IMR-90 (cell line): ENCODE data around the gene MYH6. TPM values are rescaled to one million over a fixed set of nuclear protein-coding genes. Genes with fewer than 3 reads are reported as not detected.

Experiments
- ATAC-seq: fragments of 200-7000 bp; cut with Tn5 transposase; 2 replicates; pipeline ENCODE4 v1.9.1; 2020; ENCODE audit warnings: low read depth, mild to moderate bottlenecking, moderate library complexity
- BruUV-seq: library from RNA; stranded (reverse); fragments of 400-500 nt; replicated peaks from 2 replicates; lab custom pipeline; 2021; lab: Mats Ljungman, UMichigan
- CTCF ChIA-PET: fragments of 300-600 bp; formaldehyde crosslinking; extraction: SDS; loops from one replicate; lab custom pipeline; 2021; ENCODE audit warnings: antibody characterized with exemption; lab: Yijun Ruan, JAX
- POLR2A ChIA-PET: fragments of 300-600 bp; sonication (Branson Sonifier 250); formaldehyde crosslinking; loops from one replicate; lab custom pipeline; 2022; ENCODE audit warnings: antibody characterized with exemption; ENCODE audit not compliant: unreplicated experiment; lab: Charles Lee
- DNase-seq: peaks from one replicate; pipeline ENCODE4 v3.0.0; 2013
- H2AFZ ChIP-seq: replicated peaks from 2 replicates; pipeline ENCODE3; 2013; ENCODE audit warnings: low read length, mild to moderate bottlenecking; ENCODE audit not compliant: poor library complexity
- H2AK5ac ChIP-seq: 2 replicates; pipeline ENCODE4 v1.6.1; 2013; ENCODE audit warnings: low read depth, low read length, inconsistent platforms
- H2AK9ac ChIP-seq: replicated peaks from 2 replicates; pipeline ENCODE3; 2013; ENCODE audit warnings: mild to moderate bottlenecking, low read depth, low read length, moderate library complexity; ENCODE audit not compliant: poor library complexity
- H2BK120ac ChIP-seq: 2 replicates; pipeline ENCODE4 v1.6.1; 2013; ENCODE audit warnings: low read depth, low read length, inconsistent platforms
- H2BK15ac ChIP-seq: 3 replicates; pipeline ENCODE4 v1.6.1; 2013; ENCODE audit warnings: low read depth, low read length, inconsistent platforms
- H2BK20ac ChIP-seq: 2 replicates; pipeline ENCODE4 v1.6.1; 2013; ENCODE audit warnings: low read depth, mild to moderate bottlenecking, inconsistent platforms, low read length, moderate library complexity
- H2BK5ac ChIP-seq: 2 replicates; pipeline ENCODE4 v1.6.1; 2013; ENCODE audit warnings: mild to moderate bottlenecking, low read depth, low read length, inconsistent platforms; ENCODE audit not compliant: poor library complexity, severe bottlenecking
- H3K14ac ChIP-seq: replicated peaks from 2 replicates; pipeline ENCODE4 v1.6.1; 2013; ENCODE audit warnings: low read depth, low read length, inconsistent platforms
- H3K18ac ChIP-seq: 2 replicates; pipeline ENCODE4 v1.6.1; 2013; ENCODE audit warnings: low read depth, low read length, control low read depth
- H3K23ac ChIP-seq: 2 replicates; pipeline ENCODE4 v1.6.1; 2013; ENCODE audit warnings: low read depth, low read length, inconsistent platforms
- H3K27ac ChIP-seq: 2 replicates; pipeline ENCODE4 v1.5.1; 2013; ENCODE audit warnings: mild to moderate bottlenecking, control low read depth, low read length; ENCODE audit not compliant: insufficient read depth
- H3K27me3 ChIP-seq: 2 replicates; pipeline ENCODE4 v1.6.1; 2013; ENCODE audit warnings: low read length; ENCODE audit not compliant: control insufficient read depth, insufficient read depth
- H3K36me3 ChIP-seq: 2 replicates; pipeline ENCODE4 v1.6.1; 2013; ENCODE audit warnings: low read length, mixed read lengths; ENCODE audit not compliant: control insufficient read depth, insufficient read depth
- H3K4ac ChIP-seq: 2 replicates; pipeline ENCODE4 v1.6.1; 2013; ENCODE audit warnings: low read depth, low read length, inconsistent platforms
- H3K4me1 ChIP-seq: 2 replicates; pipeline ENCODE4 v1.6.1; 2013; ENCODE audit warnings: low read length, mixed read lengths; ENCODE audit not compliant: control insufficient read depth, insufficient read depth
- H3K4me2 ChIP-seq: 2 replicates; pipeline ENCODE4 v1.6.1; 2013; ENCODE audit warnings: low read depth, mild to moderate bottlenecking, control low read depth, low read length, moderate library complexity
- H3K4me3 ChIP-seq: 2 replicates; pipeline ENCODE4 v1.5.1; 2013; ENCODE audit warnings: low read depth, mild to moderate bottlenecking, control low read depth, low read length, moderate library complexity; ENCODE audit not compliant: insufficient read depth
- H3K56ac ChIP-seq: 2 replicates; pipeline ENCODE4 v1.6.1; 2013; ENCODE audit warnings: low read length, inconsistent platforms; ENCODE audit not compliant: insufficient read depth; ENCODE audit errors: extremely low read depth
- H3K79me1 ChIP-seq, 2 experiments: 2 replicates each; pipeline ENCODE4 v1.6.1; 2013; ENCODE audit warnings: low read length in 2 of 2, inconsistent platforms in 1 of 2, low read depth in 1 of 2
- H3K9ac ChIP-seq: 2 replicates; pipeline ENCODE4 v1.6.1; 2013; ENCODE audit warnings: low read depth, low read length, control low read depth
- H3K9me1 ChIP-seq: 2 replicates; pipeline ENCODE4 v1.6.1; 2013; ENCODE audit warnings: low read length, inconsistent platforms; ENCODE audit not compliant: insufficient read depth
- H3K9me3 ChIP-seq: 2 replicates; pipeline ENCODE4 v1.6.1; 2013; ENCODE audit warnings: low read length; ENCODE audit not compliant: control insufficient read depth, insufficient read depth
- H4K20me1 ChIP-seq: 2 replicates; pipeline ENCODE4 v1.6.1; 2013; ENCODE audit warnings: low read length, inconsistent platforms; ENCODE audit not compliant: insufficient read depth
- H4K5ac ChIP-seq: 2 replicates; pipeline ENCODE4 v1.6.1; 2013; ENCODE audit warnings: mild to moderate bottlenecking, low read depth, low read length, control low read depth
- H4K8ac ChIP-seq, 2 experiments: 2 replicates each; pipeline ENCODE4 v1.6.1; 2013; ENCODE audit warnings: low read depth in 2 of 2, low read length in 2 of 2, control low read depth in 1 of 2, inconsistent platforms in 1 of 2
- H4K91ac ChIP-seq: 2 replicates; pipeline ENCODE4 v1.6.1; 2013; ENCODE audit warnings: low read depth, low read length, inconsistent platforms; ENCODE audit not compliant: insufficient read depth
- BHLHE40 ChIP-seq: fragments of 150-350 bp; IDR thresholded peaks from 2 replicates; pipeline ENCODE4 v1.6.1; 2016; ENCODE audit warnings: mild to moderate bottlenecking, low read depth, low read length
- CHD1 ChIP-seq: IDR thresholded peaks from 2 replicates; pipeline ENCODE4 v1.6.1; 2012; ENCODE audit warnings: low read depth, low read length, improper control_type of control experiment
- FOS ChIP-seq: fragments of 150-350 bp; IDR thresholded peaks from 2 replicates; pipeline ENCODE4 v1.6.1; 2016; ENCODE audit warnings: low read depth, low read length
- MAZ ChIP-seq: IDR thresholded peaks from 2 replicates; pipeline ENCODE4 v1.6.1; 2012; ENCODE audit warnings: low read depth, mild to moderate bottlenecking, low read length, improper control_type of control experiment, moderate library complexity, borderline replicate concordance
- POLR2A ChIP-seq: IDR thresholded peaks from 2 replicates; pipeline ENCODE4 v1.6.1; 2012; ENCODE audit warnings: mild to moderate bottlenecking, low read depth, low read length
- RAD21 ChIP-seq: IDR thresholded peaks from 2 replicates; pipeline ENCODE4 v1.6.1; 2012; ENCODE audit warnings: low read length, improper control_type of control experiment
- RCOR1 ChIP-seq: IDR thresholded peaks from 2 replicates; pipeline ENCODE4 v1.6.1; 2012; ENCODE audit warnings: mild to moderate bottlenecking, low read length, improper control_type of control experiment; ENCODE audit not compliant: insufficient replicate concordance
- RFX5 ChIP-seq: IDR thresholded peaks from 2 replicates; pipeline ENCODE4 v1.8.0; 2012; ENCODE audit warnings: low read depth, mild to moderate bottlenecking, low read length, moderate library complexity
- SMC3 ChIP-seq: fragments of 150-350 bp; IDR thresholded peaks from 2 replicates; pipeline ENCODE4 v1.6.1; 2016; ENCODE audit warnings: low read depth, mild to moderate bottlenecking, antibody characterized with exemption, low read length, moderate library complexity
- USF2 ChIP-seq: fragments of 150-350 bp; IDR thresholded peaks from 2 replicates; pipeline ENCODE4 v1.6.1; 2017; ENCODE audit warnings: mild to moderate bottlenecking, antibody characterized with exemption, low read length, low read depth
- WGBS, 2 experiments: methylation state at CpG; one replicate each; pipeline versions ENCODE4 v1.1.5 to v1.1.7; 2013; ENCODE audit warnings: missing lambda C conversion rate in 2 of 2; ENCODE audit not compliant: insufficient read length in 1 of 2; ENCODE audit errors: extremely low coverage in 2 of 2; 5-methylcytosine and 5-hydroxymethylcytosine counted together
- dilution Hi-C: fragments of 300-500 bp; cut with HindIII; formaldehyde crosslinking; loops from one replicate; pipeline ENCODE4 v1.14.3; 2018; ENCODE audit warnings: low sequenced_read_pairs; ENCODE audit not compliant: unreplicated experiment
- in situ Hi-C: fragments of 300-500 bp; cut with MboI; formaldehyde crosslinking; loops from 3 replicates; pipeline ENCODE4 v1.14.3; 2019; ENCODE audit warnings: low sequenced_read_pairs, inconsistent platforms, mixed read lengths
- intact Hi-C: fragments of 100-400 bp; cut with micrococcal nuclease; formaldehyde crosslinking; loops from 2 replicates; pipeline ENCODE4 v1.10.0; 2022
- polyA plus RNA-seq, 3 experiments: library from polyadenylated mRNA; depleted of rRNA; stranded (reverse); fragments of >200 nt; gene quantifications; 2 replicates each; pipeline ENCODE4 v1.2.3, GENCODE V29; 2012; ENCODE audit warnings: low replicate concordance in 1 of 3
- total RNA-seq: library from RNA; depleted of rRNA; stranded (reverse); fragments of >200 nt; gene quantifications from 2 replicates; pipeline ENCODE4 v1.2.3, GENCODE V29; 2012

The MYH6 gene
- total and polyA plus RNA-seq, 2 of the 4 experiments (the other 2 are of a cell fraction): not detected

GRCh38 chr14:23405096-23405495 lies 3.0 kb downstream of the MYH6 start:
- dilution Hi-C loops: no loop called here
- Histone ChIP-seq H4K5ac (no peak overlapping the region), H2BK5ac (no peak overlapping the region), H3K56ac (no peak overlapping the region), H4K8ac (no peak overlapping the region), H3K27me3 (peaks cover 54% of the 10 kb centered on the region), H3K36me3 (no peaks in the 10 kb centered on the region), H3K18ac (no peak overlapping the region), H3K4me2 (no peak overlapping the region), H3K9me1 (peaks cover 2% of the 10 kb centered on the region; the same call in 1 of the 2 replicates), H3K14ac (no peak overlapping the region), H3K4me3 (no peak overlapping the region), H3K27ac (no peak overlapping the region), H3K4ac (no peak overlapping the region), H3K79me1 (no peaks in the 10 kb centered on the region), H2BK15ac (no peak overlapping the region), H2BK20ac (no peak overlapping the region), H4K20me1 (no peaks in the 10 kb centered on the region), H3K9me3 (no peaks in the 10 kb centered on the region), H2AK5ac (no peak overlapping the region), H3K23ac (no peak overlapping the region), H2AFZ (no peak overlapping the region), H4K91ac (no peak overlapping the region), H2BK120ac (no peak overlapping the region), H3K9ac (no peak overlapping the region), H2AK9ac (no peak overlapping the region), H3K4me1 (no peaks in the 10 kb centered on the region)
- ATAC-seq: no peak
- ChIA-PET CTCF (no interaction called here), POLR2A (no interaction called here)
- intact Hi-C loops: no loop called here
- 70% methylated on average over 2 of the region's 10 CpGs; no CpG with 5 or more reads in 1 of the 2 experiments for WGBS, 2 experiments
- in situ Hi-C loops: no loop called here
- BruUV-seq: no TSS peak
- DNase-seq: no peak
- TF ChIP-seq MAZ: no peak
- TF ChIP-seq POLR2A: no peak
- no peak for TF ChIP-seq CHD1
- no peak for TF ChIP-seq USF2
- TF ChIP-seq SMC3: no peak
- no peak for TF ChIP-seq RFX5
- no peak for TF ChIP-seq RAD21
- no peak for TF ChIP-seq RCOR1
- no peak for TF ChIP-seq BHLHE40
- no peak for TF ChIP-seq FOS
